ENCODE results near the gene AP1S3.

- TF ChIP-seq CTCF (IDR thresholded peaks at IDR 0.05) (no peak), POLR2A (IDR thresholded peaks at IDR 0.05) (no peak)
These were observed 102.2 kb downstream of the AP1S3 start for GRCh38 chr2:223735035-223735640.

Data from lower leg skin (tissue), 3 donors.